ENCODE results near the gene TMEM163. TPM values are rescaled to one million over a fixed set of nuclear protein-coding genes. Genes with fewer than 3 reads are reported as not detected.

The TMEM163 gene
- total RNA-seq, 2 experiments from 2014 or later: 0.51 TPM; not detected in 1

DNA sequence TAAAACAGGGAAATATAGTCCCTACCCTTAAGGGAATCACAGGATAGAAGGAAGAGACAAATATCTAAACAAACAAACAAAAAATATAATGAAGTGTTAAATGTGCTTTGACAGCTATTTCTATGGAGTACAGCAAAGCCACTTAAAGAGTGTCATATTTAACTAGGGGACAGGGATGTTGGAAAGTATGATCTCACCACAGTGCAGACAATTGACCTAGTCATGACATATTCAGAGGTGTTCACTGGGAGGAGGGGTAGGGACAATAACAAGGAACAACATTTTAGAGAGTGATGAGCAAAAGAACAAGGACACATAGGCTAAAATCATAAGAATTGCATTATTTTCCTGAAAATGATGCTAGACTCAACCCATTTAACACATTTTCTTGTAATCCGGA, 107.5 kb downstream of the TMEM163 start:
- Histone ChIP-seq H3K4me2 (ENCODE audit: low read length) (no peak overlapping the region), H3K4me1 (ENCODE audit: insufficient read depth, low read length, poor library complexity, severe bottlenecking) (no peaks in the 10 kb centered on the region), H3K79me2 (ENCODE audit: insufficient read depth, low read depth, low read length) (no peaks in the 10 kb centered on the region), H4K20me1 (ENCODE audit: insufficient read depth, low read length) (no peaks in the 10 kb centered on the region), H3K36me3 (ENCODE audit: insufficient read depth, low read length) (no peaks in the 10 kb centered on the region), H3K27ac (ENCODE audit: low read depth, low read length, poor library complexity, severe bottlenecking) (no peak overlapping the region), H3K9me3 (ENCODE audit: low read length) (no peaks in the 10 kb centered on the region; the same call in 1 of the 2 replicates), H2AFZ (ENCODE audit: low read length) (no peak overlapping the region), H3K9me2 (ENCODE audit: insufficient read depth, low read length) (no peaks in the 10 kb centered on the region), H3K4me3 (ENCODE audit: low read depth, low read length, poor library complexity, severe bottlenecking) (no peak overlapping the region)
- intact Hi-C loops (cut with micrococcal nuclease; ENCODE audit: unreplicated experiment): no loop called here
- ChIA-PET CTCF (ENCODE audit: unreplicated experiment) (no interaction called here), POLR2A (interaction anchor here (1.2 kb wide), 1 partner anchor 204 kb away, joined by 3 read pairs; no protein-coding TSS in a partner anchor)
- TF ChIP-seq, protein P1, sequence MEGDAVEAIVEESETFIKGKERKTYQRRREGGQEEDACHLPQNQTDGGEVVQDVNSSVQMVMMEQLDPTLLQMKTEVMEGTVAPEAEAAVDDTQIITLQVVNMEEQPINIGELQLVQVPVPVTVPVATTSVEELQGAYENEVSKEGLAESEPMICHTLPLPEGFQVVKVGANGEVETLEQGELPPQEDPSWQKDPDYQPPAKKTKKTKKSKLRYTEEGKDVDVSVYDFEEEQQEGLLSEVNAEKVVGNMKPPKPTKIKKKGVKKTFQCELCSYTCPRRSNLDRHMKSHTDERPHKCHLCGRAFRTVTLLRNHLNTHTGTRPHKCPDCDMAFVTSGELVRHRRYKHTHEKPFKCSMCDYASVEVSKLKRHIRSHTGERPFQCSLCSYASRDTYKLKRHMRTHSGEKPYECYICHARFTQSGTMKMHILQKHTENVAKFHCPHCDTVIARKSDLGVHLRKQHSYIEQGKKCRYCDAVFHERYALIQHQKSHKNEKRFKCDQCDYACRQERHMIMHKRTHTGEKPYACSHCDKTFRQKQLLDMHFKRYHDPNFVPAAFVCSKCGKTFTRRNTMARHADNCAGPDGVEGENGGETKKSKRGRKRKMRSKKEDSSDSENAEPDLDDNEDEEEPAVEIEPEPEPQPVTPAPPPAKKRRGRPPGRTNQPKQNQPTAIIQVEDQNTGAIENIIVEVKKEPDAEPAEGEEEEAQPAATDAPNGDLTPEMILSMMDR (conservative IDR thresholded peaks at IDR 0.05; ENCODE audit: low read length): no peak
- TF ChIP-seq EZH2phosphoT487 (IDR thresholded peaks at IDR 0.05; ENCODE audit: borderline replicate concordance, low read depth, low read length): no peak
- no peak for DNase-seq (ENCODE audit: low spot score)
- no TSS peak for BruUV-seq (replicated peaks)

DNA sequence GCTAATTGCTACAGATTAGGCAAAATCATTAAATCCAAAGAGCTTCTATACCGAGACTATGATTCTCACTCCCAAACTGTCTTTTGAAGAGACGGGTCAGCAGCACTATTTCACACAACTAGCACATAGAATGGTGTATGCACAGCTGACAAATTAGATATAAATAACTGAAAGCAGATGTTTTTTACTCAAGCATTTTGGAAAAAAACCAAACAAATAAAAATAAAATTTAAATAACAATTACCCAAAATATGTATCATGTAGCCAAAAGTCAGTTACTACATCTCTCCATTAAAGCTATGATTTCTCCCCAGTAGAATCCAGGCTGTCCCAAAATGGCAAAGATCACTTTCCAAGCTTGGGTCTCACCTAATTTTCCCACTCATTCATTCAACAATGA, 107.9 kb downstream of the TMEM163 start:
- no peaks in the 10 kb centered on the region for H3K79me2 ChIP-seq (ENCODE audit: insufficient read depth, low read depth, low read length)
- H3K9me3 ChIP-seq (ENCODE audit: low read length): no peaks in the 10 kb centered on the region; the same call in 1 of the 2 replicates
- intact Hi-C loops (cut with micrococcal nuclease; ENCODE audit: unreplicated experiment): no loop called here
- BruUV-seq (replicated peaks): no TSS peak
- no peak overlapping the region for H2AFZ ChIP-seq (ENCODE audit: low read length)
- ChIA-PET POLR2A (interaction anchor here (1.2 kb wide), 1 partner anchor 204 kb away, joined by 3 read pairs; no protein-coding TSS in a partner anchor), CTCF (ENCODE audit: unreplicated experiment) (no interaction called here)
- no peaks in the 10 kb centered on the region for H3K36me3 ChIP-seq (ENCODE audit: insufficient read depth, low read length)
- H3K4me3 ChIP-seq (ENCODE audit: low read depth, low read length, poor library complexity, severe bottlenecking): no peak overlapping the region
- TF ChIP-seq, protein P1 (conservative IDR thresholded peaks at IDR 0.05; ENCODE audit: low read length): no peak
- no peak for TF ChIP-seq EZH2phosphoT487 (IDR thresholded peaks at IDR 0.05; ENCODE audit: borderline replicate concordance, low read depth, low read length)
- H3K4me1 ChIP-seq (ENCODE audit: insufficient read depth, low read length, poor library complexity, severe bottlenecking): no peaks in the 10 kb centered on the region
- no peak for DNase-seq (ENCODE audit: low spot score)
- H3K9me2 ChIP-seq (ENCODE audit: insufficient read depth, low read length): no peaks in the 10 kb centered on the region
- H3K27ac ChIP-seq (ENCODE audit: low read depth, low read length, poor library complexity, severe bottlenecking): no peak overlapping the region
- no peak overlapping the region for H3K4me2 ChIP-seq (ENCODE audit: low read length)
- no peaks in the 10 kb centered on the region for H4K20me1 ChIP-seq (ENCODE audit: insufficient read depth, low read length)

DNA sequence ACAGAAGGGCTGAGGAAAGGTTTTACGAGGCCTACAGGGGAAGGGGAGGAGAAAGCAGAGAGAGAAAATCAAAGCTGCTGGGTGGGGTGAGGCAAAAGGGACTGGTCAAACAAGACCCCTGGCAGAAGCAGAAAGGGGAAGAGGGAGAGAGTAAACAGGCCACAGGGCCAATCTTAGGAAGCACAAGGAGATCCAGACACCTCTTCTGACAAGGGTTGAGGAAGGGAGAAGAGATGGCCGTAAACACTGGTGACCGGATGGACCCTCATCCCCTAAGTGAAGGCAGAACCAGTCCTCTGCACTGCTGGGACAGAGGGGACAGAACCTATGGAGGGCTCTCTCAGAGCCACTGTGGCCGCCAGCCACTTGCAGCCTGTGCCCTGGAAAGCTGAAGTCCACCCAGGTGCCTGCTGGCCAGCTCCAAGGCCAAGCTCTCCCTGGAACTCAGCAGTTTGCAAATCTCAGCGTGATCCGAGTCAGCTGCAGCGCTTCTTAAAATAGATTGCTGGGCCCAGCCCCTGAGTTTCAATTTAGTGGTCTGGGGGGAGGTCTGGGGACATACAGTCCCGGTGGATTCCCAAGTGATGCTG, 108.8 kb downstream of the TMEM163 start:
- Histone ChIP-seq H3K9me2 (ENCODE audit: insufficient read depth, low read length) (no peaks in the 10 kb centered on the region), H3K36me3 (ENCODE audit: insufficient read depth, low read length) (no peaks in the 10 kb centered on the region), H2AFZ (ENCODE audit: low read length) (no peak overlapping the region), H3K9me3 (ENCODE audit: low read length) (no peaks in the 10 kb centered on the region; the same call in 1 of the 2 replicates), H3K4me3 (ENCODE audit: low read depth, low read length, poor library complexity, severe bottlenecking) (no peak overlapping the region), H3K4me1 (ENCODE audit: insufficient read depth, low read length, poor library complexity, severe bottlenecking) (no peaks in the 10 kb centered on the region), H3K27ac (ENCODE audit: low read depth, low read length, poor library complexity, severe bottlenecking) (no peak overlapping the region), H4K20me1 (ENCODE audit: insufficient read depth, low read length) (no peaks in the 10 kb centered on the region), H3K79me2 (ENCODE audit: insufficient read depth, low read depth, low read length) (no peaks in the 10 kb centered on the region), H3K4me2 (ENCODE audit: low read length) (no peak overlapping the region)
- TF ChIP-seq, protein P1 (conservative IDR thresholded peaks at IDR 0.05; ENCODE audit: low read length): no peak
- TF ChIP-seq EZH2phosphoT487 (IDR thresholded peaks at IDR 0.05; ENCODE audit: borderline replicate concordance, low read depth, low read length): no peak
- DNase-seq (ENCODE audit: low spot score): no peak
- POLR2A ChIA-PET: interaction anchor here (1.2 kb wide), 1 partner anchor 205 kb away, joined by 3 read pairs; no protein-coding TSS in a partner anchor
- CTCF ChIA-PET (ENCODE audit: unreplicated experiment): no interaction called here
- no TSS peak for BruUV-seq (replicated peaks)
- intact Hi-C loops (cut with micrococcal nuclease; ENCODE audit: unreplicated experiment): no loop called here

Data from OCI-LY7 (cell line).